Pancreas (tissue), 10 donors: ENCODE data around the gene ZCWPW1. TPM values are rescaled to one million over a fixed set of nuclear protein-coding genes. Genes with fewer than 3 reads are reported as not detected.
"Not testable (repeated sequence)": the region's sequence is repeated elsewhere in the genome, so short reads cannot be mapped to it uniquely, and the experiment has no call there.

Source experiments
- ATAC-seq, 4 donors: fragments of 200-7000 bp; cut with Tn5 transposase; one replicate each; pipeline versions ENCODE4 v1.8.0 to v1.9.1; 2020; ENCODE audit warnings: mild to moderate bottlenecking in 4 of 4, moderate library complexity in 4 of 4
- DNase-seq, 6 donors: peaks; one replicate each; pipeline ENCODE4 v3.0.0-alpha.2; 2020
- FAIRE-seq: peaks from 2 replicates; lab custom pipeline; 2012; peaks lifted over from hg19 to GRCh38; lab: Jason Lieb, UNC
- H3K27ac ChIP-seq, 4 donors: fragments of 200-600 bp; sonication (generic); 1 replicate in 3 of 4; 2 replicates in 1 of 4; pipeline versions ENCODE4 v1.5.0 to v1.8.0; 2020
- H3K27me3 ChIP-seq, 4 donors: fragments of 200-600 bp; one replicate each; pipeline ENCODE4 v1.8.0; 2021
- H3K36me3 ChIP-seq, 3 donors: fragments of 200-600 bp; sonication (generic) in 1 of 3; one replicate each; pipeline versions ENCODE4 v1.5.0 to v1.8.0; 2020 to 2021
- H3K4me1 ChIP-seq, 3 donors: fragments of 200-600 bp; one replicate each; pipeline ENCODE4 v1.8.0; 2021
- H3K4me3 ChIP-seq, 4 donors: fragments of 200-600 bp; sonication (generic) in 2 of 4; one replicate each; pipeline versions ENCODE4 v1.5.0 to v1.8.0; 2020 to 2021
- H3K9me3 ChIP-seq, 4 donors: fragments of 200-600 bp; one replicate each; pipeline ENCODE4 v1.8.0; 2021
- WGBS, 2 donors: extraction: QIAGEN DNeasy Blood & Tissue Kit; methylation state at CpG; one replicate each; pipeline ENCODE4 v1.1.7; 2013; 5-methylcytosine and 5-hydroxymethylcytosine counted together
- intact Hi-C, 3 donors: fragments of 100-400 bp; cut with DNase I; formaldehyde crosslinking; loops; one replicate each; pipeline versions ENCODE4 v1.11.1 to v1.14.2; 2022
- polyA plus RNA-seq, 2 donors: library from polyadenylated mRNA; stranded (reverse); fragments of 200-250 nt; gene quantifications; one replicate each; pipeline ENCODE4 v1.2.3, GENCODE V29; 2013
- total RNA-seq, 6 donors: library from RNA; stranded (reverse); fragmentation: NEBNext Ultra II Directional in 4 of 6; extraction: Animal tissue kit (Norgen Biotek cat#: 25700) in 4 of 6; gene quantifications; one replicate each; pipeline versions ENCODE4 v1.2.1 to v1.2.4, GENCODE V29; 2021 to 2023
- TF ChIP-seq, protein P1 (sequence below), 4 donors: fragments of 200-600 bp; sonication (generic) in 3 of 4; IDR thresholded peaks; one replicate each; pipeline versions ENCODE4 v1.5.0 to v1.8.0; 2021; ENCODE audit warnings: antibody characterized with exemption in 4 of 4
- donor health status: healthy with polysubstance abuse.
- donor health status: DM: no; HTN: no; CAD: no; lungs with moderate emphysema.
- donor health status: DM: no; HTN: no; CAD: no.
- donor health status: control.
- donor health status: control.
- donor health status: Bipolar disorder and iron deficiency.
- donor health status: DM: yes; HTN: yes; CAD: no.
- donor health status: DM: no; HTN: no; CAD: no.
- donor health status: DM: no; HTN: no; CAD: no.
- donor health status: DM: yes; HTN: yes; CAD: no.

Gene ZCWPW1
- total and polyA plus RNA-seq, 8 donors: 1.6 to 18.9 (median 2.3) TPM

DNA sequence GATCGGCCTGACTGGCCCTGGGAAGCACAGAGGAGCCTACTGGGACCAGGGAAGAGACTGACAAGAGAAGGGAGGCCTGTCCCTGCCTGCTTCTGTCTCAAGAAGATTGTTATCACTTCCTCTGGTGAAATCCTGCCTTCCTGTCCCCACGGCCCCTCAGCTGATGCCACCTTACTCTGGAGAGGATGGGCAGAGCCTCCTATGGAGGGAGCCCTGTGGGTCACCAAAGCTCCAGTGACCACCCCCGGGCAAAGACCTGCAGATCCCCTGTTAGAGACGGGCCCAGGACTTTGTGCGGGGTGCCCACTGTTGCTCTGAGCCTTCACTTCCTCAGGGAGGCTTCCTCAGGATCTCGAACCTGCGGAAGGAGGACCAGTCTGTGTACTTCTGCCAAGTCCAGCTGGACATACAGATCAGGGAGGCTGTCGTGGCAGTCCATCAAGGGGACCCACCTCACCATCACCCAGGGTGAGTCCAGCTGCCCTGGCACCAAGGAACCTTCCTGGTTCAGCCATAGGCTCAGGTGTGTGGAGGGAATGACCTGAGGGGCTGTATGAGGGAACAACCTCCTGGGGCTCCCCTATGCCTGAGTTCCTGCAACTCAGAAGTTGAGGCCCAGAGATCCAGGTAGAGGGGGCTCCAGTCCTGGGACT lies 72.0 kb downstream of the ZCWPW1 start:
- Histone ChIP-seq H3K27ac (no peak overlapping the region), H3K4me1 (no peaks in the 10 kb centered on the region), H3K36me3 (peaks cover 0 to 54% (median 24%) of the 10 kb centered on the region in 3 donors), H3K27me3 (no peaks in the 10 kb centered on the region), H3K4me3 (no peak overlapping the region), H3K9me3 (no peaks in the 10 kb centered on the region)
- TF ChIP-seq, protein P1, sequence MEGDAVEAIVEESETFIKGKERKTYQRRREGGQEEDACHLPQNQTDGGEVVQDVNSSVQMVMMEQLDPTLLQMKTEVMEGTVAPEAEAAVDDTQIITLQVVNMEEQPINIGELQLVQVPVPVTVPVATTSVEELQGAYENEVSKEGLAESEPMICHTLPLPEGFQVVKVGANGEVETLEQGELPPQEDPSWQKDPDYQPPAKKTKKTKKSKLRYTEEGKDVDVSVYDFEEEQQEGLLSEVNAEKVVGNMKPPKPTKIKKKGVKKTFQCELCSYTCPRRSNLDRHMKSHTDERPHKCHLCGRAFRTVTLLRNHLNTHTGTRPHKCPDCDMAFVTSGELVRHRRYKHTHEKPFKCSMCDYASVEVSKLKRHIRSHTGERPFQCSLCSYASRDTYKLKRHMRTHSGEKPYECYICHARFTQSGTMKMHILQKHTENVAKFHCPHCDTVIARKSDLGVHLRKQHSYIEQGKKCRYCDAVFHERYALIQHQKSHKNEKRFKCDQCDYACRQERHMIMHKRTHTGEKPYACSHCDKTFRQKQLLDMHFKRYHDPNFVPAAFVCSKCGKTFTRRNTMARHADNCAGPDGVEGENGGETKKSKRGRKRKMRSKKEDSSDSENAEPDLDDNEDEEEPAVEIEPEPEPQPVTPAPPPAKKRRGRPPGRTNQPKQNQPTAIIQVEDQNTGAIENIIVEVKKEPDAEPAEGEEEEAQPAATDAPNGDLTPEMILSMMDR (IDR thresholded peaks at IDR 0.05): no peak
- intact Hi-C loops: no loop called here
- 92 to 94% methylated on average over 8 of the region's 8 CpGs for WGBS, 2 donors
- FAIRE-seq: no peak
- DNase-seq: no peak
- no peak for ATAC-seq

DNA sequence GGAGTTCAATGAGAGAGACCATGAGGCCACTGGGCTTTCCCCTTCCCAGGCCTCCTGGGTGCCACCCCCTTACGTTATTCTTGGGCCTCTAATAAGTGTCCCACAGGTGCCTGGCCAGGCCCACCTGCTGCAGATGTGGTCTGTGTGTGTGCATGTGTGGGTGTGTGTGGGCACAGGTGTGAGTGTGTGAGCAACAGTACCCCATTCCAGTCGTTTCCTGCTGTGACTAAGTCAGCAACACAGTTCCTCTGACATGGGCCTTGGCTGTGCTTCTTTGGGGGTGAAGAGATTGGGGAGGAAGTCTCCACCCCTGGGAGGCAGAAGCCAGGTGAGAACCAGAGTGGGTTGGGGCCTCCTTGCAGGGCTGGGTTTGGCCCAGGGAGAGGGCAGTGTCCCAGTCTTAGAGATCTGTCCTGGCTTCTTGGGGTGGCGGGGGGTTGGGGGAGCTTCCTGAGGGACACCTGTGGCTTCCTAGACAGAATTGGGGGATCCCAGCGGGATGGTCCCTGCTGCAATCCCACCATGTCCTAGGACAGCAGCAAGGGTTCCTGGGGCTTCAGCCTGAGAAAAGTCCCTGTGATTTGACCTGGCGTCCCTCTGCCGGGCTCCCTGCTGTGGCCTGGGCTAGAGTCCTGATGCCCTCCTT lies 74.7 kb downstream of the ZCWPW1 start:
- no peaks in the 10 kb centered on the region for H3K4me1 ChIP-seq
- intact Hi-C loops: no loop called here
- DNase-seq (no peak), FAIRE-seq (no peak), ATAC-seq (no peak)
- TF ChIP-seq, protein P1 (IDR thresholded peaks at IDR 0.05): no peak
- no peaks in the 10 kb centered on the region for H3K27me3 ChIP-seq
- 87% methylated on average over 6 of the region's 6 CpGs for WGBS, 2 donors
- H3K4me3 ChIP-seq: no peak overlapping the region
- H3K36me3 ChIP-seq: peaks cover 0 to 44% (median 6%) of the 10 kb centered on the region in 3 donors
- no peak overlapping the region for H3K27ac ChIP-seq
- no peaks in the 10 kb centered on the region for H3K9me3 ChIP-seq

DNA sequence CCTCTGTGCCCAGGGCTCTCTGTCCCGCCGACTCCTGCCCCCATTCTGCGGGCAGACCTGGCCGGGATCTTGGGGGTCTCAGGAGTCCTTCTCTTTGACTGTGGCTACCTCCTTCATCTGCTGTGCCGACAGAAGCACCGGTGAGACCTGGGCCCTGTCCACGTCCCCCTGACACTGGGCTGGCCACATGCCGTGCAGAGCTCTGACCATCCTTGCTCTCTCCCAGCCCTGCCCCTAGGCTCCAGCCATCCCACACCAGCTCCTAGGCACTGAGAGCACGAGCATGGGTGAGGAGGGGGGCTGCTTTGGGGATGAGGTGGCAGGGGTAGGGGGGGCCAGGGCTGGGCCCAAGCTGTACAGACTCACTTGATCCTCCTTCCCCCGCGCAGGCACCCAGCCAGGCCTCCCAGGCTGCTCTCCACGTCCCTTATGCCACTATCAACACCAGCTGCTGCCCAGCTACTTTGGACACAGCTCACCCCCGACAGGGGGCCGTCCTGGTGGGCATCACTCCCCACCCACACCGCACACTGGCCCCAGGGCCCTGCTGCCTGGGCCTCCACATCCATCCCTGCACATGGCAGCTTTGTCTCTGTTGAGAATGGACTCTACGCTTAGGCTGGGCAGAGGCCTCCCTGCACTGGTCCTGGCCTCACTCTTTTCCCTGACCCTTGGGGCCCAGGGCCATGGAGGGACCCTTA lies 75.4 kb downstream of the ZCWPW1 start:
- intact Hi-C loops: no loop called here
- DNase-seq: peak in 1 of 6 donors; percentile 77
- 91% methylated on average over 16 of the region's 16 CpGs for WGBS, 2 donors
- no peaks in the 10 kb centered on the region for H3K9me3 ChIP-seq
- H3K4me3 ChIP-seq: no peak overlapping the region
- no peaks in the 10 kb centered on the region for H3K4me1 ChIP-seq
- FAIRE-seq: no peak
- ATAC-seq: peak in 1 of 4 donors; percentile 19
- no peaks in the 10 kb centered on the region for H3K27me3 ChIP-seq
- peaks cover 0 to 45% (median 2%) of the 10 kb centered on the region in 3 donors for H3K36me3 ChIP-seq
- TF ChIP-seq, protein P1 (IDR thresholded peaks at IDR 0.05): no peak
- H3K27ac ChIP-seq: no peak overlapping the region

DNA sequence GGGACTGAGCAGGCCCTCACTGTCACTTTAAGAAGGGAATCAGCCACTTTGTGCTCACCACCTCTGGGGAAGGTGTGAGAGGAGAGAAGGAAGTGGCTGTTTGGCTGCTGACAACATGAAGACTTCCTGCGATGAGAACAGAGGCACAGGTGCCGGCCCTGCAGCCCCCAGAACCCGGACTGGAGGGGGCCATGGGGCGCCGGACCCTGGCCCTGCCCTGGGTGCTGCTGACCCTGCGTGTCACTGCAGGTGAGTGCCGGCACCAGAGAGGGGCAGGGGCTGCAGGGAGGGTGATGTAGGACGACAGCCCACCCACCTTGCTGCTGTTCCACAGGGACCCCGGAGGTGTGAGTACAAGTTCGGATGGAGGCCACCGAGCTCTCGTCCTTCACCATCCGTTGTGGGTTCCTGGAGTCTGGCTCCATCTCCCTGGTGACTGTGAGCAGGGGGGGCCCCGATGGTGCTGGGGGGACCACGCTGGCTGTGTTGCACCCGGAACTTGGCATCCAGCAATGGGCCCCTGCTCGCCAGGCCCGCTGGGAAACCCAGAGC lies 76.2 kb downstream of the ZCWPW1 start:
- H3K4me3 ChIP-seq, H3K4me1 ChIP-seq, H3K9me3 ChIP-seq, intact Hi-C loops, H3K27me3 ChIP-seq, H3K27ac ChIP-seq, FAIRE-seq: not testable (repeated sequence)
- WGBS, 2 donors: 89 to 91% methylated on average over 12 to 18 of the region's 18 CpGs
- DNase-seq (peak in 2 of 6 donors; percentile 5 to 65), ATAC-seq (peak in 2 of 4 donors; percentile 12 to 16)
- H3K36me3 ChIP-seq: peaks cover 0 to 49% (median 2%) of the 10 kb centered on the region in 3 donors

DNA sequence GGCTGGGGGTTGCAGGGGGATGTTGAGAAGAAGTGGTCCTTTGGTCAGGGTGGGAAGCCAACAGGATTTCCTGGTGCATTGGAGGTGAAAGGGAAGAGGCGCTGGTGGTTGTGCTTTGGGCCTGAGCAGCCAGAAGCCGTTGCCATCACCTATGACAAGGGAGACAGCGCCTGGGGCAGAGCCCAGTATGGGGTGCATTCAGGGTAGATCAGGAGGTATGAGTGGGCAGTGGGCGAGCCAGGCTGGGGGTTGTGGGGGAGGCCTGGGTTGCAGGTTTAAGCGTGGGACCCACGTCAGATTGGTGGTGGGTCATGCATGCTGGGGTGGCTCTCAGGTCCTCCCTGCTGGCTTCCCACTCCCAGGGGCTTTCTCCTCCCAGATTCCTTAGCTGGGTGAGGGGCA lies 76.8 kb downstream of the ZCWPW1 start:
- FAIRE-seq (no peak), ATAC-seq (no peak), DNase-seq (no peak)
- H3K4me1 ChIP-seq: no peaks in the 10 kb centered on the region
- intact Hi-C loops: no loop called here
- 85 to 91% methylated on average over 6 of the region's 6 CpGs for WGBS, 2 donors
- no peaks in the 10 kb centered on the region for H3K9me3 ChIP-seq
- no peaks in the 10 kb centered on the region for H3K27me3 ChIP-seq
- no peak overlapping the region for H3K4me3 ChIP-seq
- H3K36me3 ChIP-seq: peaks cover 0 to 56% (median 2%) of the 10 kb centered on the region in 3 donors
- no peak overlapping the region for H3K27ac ChIP-seq
- TF ChIP-seq, protein P1 (IDR thresholded peaks at IDR 0.05): no peak
